GM18505 (cell line): ENCODE measurements around the gene CORO2B.

Source experiments
- ATAC-seq: cut with Tn5 transposase; IDR thresholded peaks from one replicate; pipeline ENCODE4 v1.9.1; 2021; ENCODE audit not compliant: unreplicated experiment
- POLR2A ChIP-seq: IDR thresholded peaks from 4 replicates; pipeline ENCODE4 v1.6.1; 2011; ENCODE audit warnings: borderline replicate concordance; ENCODE audit not compliant: insufficient read depth, insufficient read length; ENCODE audit errors: extremely low read depth

The CORO2B gene, protein sequence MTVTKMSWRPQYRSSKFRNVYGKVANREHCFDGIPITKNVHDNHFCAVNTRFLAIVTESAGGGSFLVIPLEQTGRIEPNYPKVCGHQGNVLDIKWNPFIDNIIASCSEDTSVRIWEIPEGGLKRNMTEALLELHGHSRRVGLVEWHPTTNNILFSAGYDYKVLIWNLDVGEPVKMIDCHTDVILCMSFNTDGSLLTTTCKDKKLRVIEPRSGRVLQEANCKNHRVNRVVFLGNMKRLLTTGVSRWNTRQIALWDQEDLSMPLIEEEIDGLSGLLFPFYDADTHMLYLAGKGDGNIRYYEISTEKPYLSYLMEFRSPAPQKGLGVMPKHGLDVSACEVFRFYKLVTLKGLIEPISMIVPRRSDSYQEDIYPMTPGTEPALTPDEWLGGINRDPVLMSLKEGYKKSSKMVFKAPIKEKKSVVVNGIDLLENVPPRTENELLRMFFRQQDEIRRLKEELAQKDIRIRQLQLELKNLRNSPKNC

DNA sequence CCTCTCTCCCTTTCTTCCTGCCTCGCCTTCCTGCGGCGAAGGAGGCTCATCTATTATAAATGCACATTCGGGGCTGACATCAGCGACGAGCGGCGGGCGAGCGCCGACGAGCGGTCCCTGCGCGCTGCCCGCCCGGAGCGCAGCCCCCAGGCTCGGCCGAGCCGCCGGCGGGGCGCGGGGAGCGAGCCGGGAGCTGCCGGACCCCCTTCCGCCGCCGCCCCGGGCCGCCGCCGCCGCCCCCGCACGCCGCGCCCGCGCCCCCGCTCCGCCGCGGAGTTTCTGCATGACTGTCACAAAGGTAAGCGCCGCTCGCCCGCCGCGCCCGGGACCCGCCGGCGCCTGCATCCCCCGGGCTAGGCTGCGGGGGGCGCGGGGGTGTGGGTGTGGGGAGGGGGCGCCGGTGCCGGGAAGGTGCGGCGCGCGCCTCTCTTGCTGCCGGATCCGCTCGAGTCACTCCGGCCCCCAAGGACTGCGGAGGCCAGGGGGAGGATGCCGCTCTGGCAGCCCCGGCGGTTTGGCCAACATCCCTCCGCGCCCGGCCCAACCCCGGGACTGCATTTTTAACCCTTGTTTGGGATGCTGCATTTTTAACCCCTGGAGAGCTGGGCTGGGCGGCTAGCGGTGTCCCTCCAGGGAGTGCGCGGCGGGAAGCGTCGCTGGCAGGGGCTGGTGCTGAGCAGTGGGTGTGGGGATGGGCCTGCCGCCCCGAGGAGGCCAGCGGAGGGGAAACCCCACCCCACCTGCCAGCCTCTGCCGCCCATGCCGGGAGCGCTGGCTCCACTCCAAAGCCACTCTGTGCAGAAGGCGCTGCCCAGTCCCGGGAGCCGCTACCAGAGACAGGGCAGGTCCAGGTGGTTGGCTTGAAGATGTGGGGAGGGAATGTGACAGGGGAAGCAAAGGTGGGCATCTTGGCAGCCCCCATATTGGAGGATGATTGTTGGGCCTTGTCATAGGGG, at the start of gene CORO2B:
Gene CORO2B, plus strand, starts transcription at position 14 of the 956 bp plus-strand sequence. Its CDS starts 270 bp downstream, at position 284.
- no peak for ATAC-seq
- TF ChIP-seq POLR2A = no peak

DNA sequence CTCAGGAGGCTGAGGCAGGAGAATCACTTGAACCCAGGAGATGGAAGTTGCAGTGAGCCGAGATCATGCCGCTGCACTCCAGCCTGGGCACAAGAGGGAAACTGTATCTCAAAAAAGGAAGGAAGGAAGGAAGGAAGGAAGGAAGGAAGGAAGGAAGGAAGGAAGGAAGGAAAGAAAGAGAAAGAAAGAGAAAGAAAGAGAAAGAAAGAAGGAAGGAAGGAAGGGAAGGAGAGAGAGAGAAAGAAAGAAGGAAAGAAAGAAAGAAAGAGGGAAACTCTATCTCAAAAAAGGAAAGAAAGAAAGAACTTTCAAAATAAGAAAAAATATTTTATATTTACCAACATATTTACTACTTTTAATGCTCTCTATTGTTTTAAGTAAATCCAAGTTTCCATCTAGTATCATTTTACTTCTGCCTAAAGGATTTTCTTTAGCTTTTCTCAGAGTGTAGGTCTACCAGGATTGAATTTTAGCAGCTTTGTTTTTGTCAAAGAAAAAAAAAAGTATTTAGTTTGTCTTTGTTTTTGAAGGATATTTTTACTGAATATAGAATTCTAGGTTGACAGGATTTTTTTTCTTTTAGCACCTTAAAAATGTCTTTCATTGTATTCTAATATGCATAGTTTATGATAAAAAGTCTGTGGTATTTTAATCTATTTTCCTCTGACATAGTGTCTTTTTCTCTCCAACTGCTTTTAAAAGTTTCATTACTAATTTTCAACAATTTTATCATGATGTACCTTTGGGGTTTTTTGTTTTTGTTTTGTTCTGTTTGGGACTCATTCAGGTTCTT, 47.2 kb upstream of the CORO2B start:
- no peak for ATAC-seq
- no peak for TF ChIP-seq POLR2A

DNA sequence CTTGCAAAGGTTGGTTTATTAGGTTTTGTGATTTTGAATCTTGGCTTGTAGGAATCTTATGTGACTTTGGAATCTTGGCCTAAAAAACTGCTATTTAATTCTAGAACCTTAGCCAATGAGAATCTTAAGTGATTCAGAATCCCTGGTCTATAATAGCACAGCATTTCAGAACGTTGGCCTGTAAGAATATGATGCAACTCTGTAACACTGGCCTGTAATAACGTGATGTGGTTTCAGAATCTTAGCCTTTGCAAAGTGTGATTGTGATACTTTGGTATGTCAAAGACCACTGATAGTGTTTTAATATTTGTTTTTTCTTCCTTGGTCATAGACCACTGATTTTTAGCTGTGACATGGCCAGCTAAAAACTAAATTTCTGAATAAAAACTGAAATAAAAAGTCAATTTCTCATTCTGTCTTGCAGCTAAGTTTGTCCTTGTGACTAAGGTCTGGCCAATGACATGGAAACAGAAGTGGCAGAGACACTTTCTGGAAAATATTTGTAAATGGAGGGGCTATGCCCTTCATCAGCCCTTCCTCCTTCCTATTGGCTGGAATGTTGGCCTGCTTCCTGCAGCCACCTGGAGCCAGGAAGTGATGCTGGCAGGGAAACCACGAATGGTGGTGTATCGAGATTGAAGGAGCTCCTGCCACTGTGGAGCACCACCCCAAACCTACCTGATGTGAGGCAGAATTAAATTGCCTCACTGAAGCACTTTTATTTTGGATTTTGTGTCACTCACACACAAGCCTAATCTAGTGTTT, 42.3 kb upstream of the CORO2B start:
- no peak for ATAC-seq

DNA sequence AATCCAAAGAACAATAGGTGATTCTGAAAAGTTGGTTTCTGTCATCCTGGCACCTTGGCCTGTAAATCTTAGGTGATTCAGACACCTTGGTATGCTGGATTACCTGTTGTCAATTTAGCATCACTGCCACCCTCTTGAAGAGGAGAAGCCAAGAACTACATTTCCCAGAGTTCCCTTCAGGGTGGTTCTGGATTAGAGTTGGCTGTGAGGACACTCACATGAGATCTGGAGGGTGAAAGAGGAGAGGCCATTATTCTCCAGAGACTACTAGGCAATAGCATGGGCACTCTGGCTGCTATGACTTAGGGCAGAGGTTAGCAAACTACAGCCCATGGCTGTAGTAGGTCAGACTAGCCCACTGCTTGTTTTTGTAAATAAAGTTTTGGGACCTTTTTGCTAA, 41.7 kb upstream of the CORO2B start:
- no peak for TF ChIP-seq POLR2A
- no peak for ATAC-seq

More for the DNA sequence above, 42.3 kb upstream of the CORO2B start:
- no peak for TF ChIP-seq POLR2A

DNA sequence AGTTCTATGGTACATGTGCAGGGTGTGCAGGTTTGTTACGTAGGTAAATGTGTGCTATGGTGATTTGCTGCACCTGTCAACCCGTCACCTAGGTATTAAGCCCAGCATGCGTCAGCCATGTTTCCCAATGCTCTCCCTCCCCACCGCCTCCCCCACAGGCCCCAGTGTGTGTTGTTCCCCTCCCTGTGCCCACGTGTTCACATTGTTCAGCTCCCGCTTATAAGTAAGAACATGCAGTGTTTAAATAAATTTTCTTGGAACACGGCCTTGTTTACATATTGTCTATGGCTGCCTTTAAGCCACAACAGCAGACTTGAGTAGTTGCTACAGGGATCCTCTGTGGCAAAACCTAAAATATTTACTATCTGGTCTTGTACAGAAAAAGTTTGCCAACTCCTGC, 41.3 kb upstream of the CORO2B start:
- TF ChIP-seq POLR2A = no peak
- ATAC-seq = no peak

DNA sequence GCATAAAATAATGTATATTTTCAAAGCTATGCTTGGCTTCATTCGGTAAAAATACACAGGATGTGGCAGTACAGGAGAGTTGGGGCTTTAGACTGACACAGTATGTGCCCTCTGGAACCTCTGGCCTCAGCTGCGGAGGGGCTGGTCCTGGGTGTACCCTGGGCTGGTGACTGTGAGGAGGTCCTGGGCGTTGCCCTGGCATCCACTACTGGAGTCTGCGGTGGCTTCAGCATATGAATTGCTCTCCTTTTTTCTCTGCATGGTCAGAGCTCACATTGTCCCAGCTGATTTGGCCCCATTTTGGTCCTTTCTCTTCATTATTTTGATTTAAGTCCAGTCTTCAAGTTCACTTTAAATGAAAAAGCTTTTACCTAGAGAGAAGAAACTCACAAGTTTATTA, 40.5 kb upstream of the CORO2B start:
- TF ChIP-seq POLR2A = no peak
- no peak for ATAC-seq

DNA sequence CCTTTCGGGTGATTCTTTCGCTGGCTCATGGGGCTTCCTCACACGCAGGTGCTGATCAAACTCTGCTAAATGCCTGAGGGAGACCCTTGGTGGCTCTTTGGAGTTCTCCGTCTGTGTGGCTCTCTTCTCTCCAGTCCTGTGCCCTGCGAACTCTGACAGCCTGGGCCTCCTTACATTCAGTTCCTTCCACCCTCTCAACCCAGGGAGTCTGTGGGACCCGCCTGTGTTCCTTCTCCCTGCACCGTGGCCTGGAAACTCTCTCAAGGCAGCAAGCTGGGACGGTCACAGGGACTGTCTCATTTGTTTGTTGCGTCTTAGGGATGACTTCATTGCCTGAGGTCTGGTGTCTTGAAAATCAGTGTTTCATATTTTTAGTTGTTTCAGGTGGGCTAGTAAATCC, 37.0 kb upstream of the CORO2B start:
- no peak for TF ChIP-seq POLR2A
- ATAC-seq = no peak

DNA sequence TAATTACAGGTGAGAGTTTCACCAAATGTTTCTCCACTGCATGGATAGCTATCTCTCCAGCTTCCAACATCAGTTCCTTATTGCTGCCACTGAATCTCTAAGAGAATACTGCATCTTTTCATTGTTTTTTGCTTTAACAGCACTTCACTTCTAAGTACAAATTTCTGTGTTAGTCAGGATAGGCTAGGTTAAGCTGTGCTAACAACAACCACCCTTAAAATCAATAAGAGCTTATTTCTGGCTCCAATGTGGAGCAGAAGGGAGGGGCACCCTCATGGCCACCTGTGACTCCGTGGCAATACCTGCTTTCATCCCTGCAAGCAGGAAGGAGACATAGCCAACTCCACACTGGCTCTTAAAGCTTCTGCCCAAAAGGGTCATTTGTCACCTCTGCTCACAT, 36.4 kb upstream of the CORO2B start:
- ATAC-seq = no peak

DNA sequence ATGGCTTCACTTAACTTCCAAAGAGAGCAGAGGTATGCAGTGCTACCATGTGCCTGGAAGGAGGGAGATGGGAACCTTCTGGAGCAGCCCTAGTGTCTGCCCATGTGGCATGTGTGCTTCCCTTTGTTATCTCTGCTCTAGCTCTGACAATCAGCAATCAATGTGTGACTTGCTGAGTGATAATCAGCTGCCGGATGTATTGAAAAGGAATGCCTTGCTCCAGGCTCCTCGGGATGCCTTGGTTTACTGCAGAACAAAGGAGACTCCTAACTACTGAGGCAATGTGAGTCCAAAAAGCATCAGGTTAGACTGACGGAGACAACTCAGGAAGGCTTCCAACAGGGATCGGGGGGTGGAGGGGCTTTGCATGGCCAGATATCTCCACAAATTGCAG, 36.0 kb upstream of the CORO2B start:
- no peak for TF ChIP-seq POLR2A
- no peak for ATAC-seq

More for the DNA sequence above, 36.4 kb upstream of the CORO2B start:
- no peak for TF ChIP-seq POLR2A

DNA sequence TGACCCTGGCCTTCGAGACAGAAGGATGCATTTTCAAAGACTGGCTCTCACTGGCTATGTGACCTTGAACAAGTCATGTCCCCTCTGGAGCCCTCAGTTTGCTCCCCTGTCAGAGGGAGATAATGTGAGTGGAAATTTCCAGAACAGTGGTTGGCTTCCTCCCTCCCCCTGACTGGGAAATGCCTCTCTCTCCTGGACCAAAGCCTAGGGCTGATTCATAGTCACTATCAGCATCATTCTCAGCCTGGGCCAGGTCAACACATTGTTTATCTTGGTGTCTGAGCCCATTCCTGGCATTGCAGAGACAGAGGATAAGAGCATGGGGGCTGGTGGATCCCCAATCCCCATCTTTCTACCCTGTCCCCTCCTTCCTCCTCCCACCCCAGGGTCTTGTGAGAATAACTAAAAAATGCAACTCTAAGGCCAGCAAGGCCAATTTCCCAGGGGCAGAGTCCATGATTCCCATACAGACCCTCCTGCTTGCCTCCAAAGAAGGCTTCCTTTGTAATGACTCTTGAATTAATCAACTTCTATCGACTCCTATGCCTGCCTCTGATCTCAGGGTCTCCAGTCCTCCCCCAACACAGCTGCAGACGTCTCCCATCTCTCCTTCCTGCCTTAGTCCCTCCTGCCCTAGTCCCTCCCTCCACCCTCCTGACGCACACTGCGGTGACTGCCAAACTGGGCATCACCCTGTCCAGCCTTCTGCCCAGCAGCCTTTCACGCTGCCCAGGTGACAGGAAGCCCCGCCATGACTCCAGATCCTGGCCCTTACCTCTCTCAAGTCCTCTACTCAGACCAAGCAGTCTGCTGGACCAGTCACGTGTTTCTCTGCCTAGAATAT, 35.4 kb upstream of the CORO2B start:
- ATAC-seq = no peak
- no peak for TF ChIP-seq POLR2A

DNA sequence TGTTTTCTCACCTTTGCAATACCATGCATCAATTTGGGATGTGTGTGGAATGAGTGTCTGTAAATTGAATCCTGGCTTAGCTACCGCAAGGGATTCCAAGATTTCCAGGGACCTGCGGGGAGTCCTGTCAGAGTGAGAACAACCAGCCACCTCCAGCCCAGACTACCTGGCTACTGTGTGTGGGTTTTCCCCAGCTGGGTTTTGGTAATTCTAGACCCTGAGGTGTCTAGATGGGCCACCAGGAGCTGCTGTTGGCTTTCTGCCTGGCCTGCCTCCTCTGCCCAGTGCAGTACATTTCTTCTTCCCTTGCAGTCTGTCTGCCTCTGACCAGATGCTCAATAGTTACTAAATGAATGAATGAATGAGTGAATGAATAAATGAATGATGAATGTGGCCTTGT, 32.5 kb upstream of the CORO2B start:
- no peak for TF ChIP-seq POLR2A

More for the DNA sequence above, 32.5 kb upstream of the CORO2B start:
- ATAC-seq = no peak
